ENCODE measurements around the gene ADAM10.
"Not testable (repeated sequence)": the region's sequence is repeated elsewhere in the genome, so short reads cannot be mapped to it uniquely, and the experiment has no call there.

The ADAM10 gene

GRCh38 chr15:58749532-58750337 lies at the start of gene ADAM10:
TSS of gene ADAM10 (minus strand) at chr15:58749707. CDS start at chr15:58749534, 173 bp downstream.
- DNase-seq: peak; percentile 98

- DNase-seq: no peak
Measured at GRCh38 chr15:58797505-58797904, 48.0 kb upstream of the ADAM10 start.

- DNase-seq: no peak
Measured at GRCh38 chr15:58795825-58796224, 46.3 kb upstream of the ADAM10 start.

DNA sequence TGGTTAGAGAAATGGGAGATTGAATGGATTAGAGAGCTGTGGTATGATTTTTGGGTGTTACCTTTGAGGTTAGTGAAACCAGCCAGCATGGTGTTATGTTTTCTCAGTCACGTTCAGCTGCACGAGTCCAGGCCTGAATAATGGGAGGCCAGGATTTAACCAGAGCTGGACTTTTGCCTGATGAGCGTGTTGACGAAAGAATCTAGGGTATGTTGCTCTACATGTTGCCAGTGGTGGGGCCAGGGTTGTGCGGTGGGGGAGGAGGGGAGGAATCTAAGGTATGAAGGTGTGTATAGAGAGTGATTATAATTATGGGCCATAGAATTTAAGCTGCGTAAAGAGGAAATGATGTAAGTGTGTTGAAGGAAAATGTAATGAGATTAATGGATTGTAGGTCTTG lies 44.4 kb upstream of the ADAM10 start:
- no peak for DNase-seq

DNA sequence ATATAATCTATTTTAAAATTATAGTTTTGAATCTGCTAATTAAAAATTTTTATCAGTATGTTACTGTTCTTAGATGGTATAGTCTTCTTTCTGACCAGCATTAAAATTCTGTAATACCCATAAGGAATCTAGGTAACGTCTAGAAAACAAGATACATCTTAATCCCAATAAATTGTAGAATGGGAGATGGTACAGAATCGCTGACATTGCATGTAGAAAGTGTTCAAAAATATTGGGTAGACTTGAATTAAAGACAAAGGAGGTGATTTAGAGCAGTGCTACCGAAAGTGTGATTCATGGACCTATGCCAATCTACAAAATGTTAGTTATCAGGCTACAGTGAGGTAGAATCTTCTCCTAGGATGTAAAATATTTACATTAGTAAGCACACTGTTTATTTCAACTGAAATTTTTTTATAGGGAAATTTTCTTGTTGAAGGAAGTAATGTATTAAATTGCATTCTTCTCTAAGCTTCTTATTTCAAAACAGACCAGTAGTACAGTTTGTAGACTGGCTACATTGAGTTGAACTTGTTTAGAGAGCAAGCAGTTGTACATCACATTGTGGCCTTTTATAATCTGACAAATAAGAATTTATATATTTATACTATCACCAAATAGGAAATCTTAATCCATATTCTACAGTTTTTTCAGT lies 38.7 kb upstream of the ADAM10 start:
- no peak for DNase-seq

DNA sequence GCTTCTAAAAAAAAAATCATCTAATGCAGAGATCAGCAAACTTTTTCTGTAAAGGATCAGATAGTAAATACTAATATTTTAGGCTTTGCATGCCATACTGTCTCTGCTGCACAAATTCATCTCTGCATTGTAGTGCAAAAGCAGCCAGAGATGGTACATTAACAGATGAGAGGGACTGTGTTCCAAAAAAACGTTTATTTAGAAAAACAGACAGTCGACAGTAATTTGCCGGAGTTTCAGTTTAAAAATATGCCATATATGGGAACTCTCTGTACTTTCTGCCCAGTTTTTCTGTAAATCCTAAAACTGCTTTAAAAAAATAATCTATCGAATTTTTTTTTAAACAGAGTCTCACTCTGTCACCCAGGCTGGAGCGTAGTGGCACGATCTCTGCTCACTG lies 35.8 kb upstream of the ADAM10 start:
- DNase-seq: no peak

- no peak for DNase-seq
Measured at GRCh38 chr15:58779554-58779953, 30.0 kb upstream of the ADAM10 start.

- DNase-seq: no peak
Measured at GRCh38 chr15:58777107-58777506, 27.6 kb upstream of the ADAM10 start.

DNA sequence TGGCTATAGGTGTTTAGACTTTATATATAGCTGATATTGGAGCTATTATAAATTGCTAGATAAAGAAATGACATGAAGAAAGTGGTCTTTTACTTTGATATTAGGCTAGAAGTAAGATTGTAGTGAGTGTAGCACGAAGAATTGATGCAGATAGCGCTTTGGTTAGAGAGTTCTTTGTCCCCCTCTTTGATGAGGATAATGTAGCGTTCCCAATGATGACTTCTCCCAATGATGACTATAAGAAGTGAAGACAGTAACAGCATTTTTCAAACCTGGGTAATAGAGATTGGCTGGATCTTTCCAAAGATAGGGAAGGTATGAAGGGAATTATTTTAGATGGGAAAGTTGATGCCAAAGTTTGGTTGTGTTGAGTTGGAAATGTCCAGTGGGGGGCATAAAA lies 25.9 kb upstream of the ADAM10 start:
- no peak for DNase-seq

- DNase-seq: no peak
Measured at GRCh38 chr15:58773024-58773423, 23.5 kb upstream of the ADAM10 start.

DNA sequence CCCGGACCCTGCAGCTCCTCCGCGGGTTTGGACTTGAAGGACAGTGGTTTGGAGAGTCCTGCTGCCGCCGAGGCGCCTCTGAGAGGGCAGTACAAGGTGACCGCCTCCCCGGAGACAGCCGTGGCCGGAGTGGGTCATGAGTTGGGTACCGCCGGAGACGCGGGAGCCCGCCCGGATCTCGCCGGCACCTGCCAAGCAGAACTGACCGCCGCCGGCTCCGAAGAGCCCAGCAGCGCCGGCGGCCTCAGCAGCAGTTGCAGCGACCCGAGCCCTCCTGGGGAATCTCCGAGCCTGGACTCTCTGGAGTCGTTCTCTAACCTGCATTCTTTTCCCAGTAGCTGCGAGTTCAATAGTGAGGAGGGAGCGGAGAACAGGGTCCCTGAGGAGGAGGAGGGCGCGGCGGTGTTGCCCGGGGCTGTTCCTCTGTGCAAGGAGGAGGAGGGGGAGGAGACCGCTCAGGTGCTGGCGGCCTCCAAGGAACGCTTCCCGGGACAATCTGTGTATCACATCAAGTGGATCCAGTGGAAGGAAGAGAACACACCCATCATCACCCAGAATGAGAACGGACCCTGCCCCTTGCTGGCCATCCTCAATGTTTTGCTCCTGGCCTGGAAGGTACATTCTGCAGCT lies 22.2 kb upstream of the ADAM10 start:
- no peak for DNase-seq

DNA sequence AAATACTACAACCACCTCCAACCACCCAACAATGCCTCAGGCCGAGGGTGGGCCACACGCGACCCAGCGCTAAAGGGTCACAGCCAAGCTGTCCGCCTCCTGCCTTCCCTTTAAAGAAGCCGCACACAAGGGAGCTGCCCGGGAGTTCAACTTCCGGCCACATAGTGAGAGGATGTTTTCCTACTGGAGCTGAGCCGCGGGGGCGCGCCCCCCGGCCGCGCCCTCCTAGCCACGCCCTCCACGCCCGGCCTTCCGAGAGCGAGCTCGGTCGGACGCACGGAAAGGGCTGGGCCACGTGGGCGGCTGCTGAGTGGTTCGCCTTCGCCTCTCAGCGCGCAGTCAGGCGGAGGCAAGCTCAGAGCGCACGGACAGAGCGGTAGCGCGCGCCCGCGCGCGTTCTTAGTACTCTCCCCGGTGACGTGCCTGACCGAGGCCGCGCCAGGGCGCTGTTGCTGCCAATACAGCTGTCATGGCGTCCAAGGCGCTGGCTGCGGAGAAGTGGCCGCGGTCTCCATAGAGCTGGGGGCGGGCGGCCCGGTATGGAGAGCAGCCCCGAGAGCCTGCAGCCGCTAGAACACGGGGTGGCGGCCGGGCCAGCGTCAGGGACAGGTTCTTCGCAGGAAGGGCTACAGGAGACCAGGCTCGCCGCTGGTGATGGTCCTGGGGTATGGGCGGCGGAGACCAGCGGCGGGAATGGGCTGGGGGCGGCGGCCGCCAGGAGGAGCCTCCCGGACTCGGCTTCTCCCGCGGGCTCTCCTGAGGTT lies 21.5 kb upstream of the ADAM10 start, which contains the start of gene MINDY2:
Gene MINDY2, plus strand, starts transcription at position 446 of the 764 bp plus-strand sequence. Its CDS starts 94 bp downstream, at position 540.
- peak; percentile 95 for DNase-seq

DNA sequence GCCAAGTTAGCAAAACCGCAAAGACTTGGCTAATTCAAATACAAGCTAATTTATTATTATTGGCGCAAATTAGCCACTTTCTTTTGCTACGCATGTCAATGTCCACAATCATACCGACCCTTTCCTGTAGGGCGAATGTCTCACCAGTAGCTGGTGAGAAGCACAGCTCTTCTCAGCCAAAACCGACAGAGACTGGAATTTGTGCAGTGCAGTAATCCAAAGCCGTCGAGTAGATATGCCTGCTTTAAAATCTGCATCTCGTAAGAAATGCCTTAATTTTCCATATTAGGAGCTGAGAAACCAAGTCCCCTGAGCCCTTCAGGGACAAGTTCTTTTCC lies 21.0 kb upstream of the ADAM10 start:
- DNase-seq: peak; percentile 34

DNA sequence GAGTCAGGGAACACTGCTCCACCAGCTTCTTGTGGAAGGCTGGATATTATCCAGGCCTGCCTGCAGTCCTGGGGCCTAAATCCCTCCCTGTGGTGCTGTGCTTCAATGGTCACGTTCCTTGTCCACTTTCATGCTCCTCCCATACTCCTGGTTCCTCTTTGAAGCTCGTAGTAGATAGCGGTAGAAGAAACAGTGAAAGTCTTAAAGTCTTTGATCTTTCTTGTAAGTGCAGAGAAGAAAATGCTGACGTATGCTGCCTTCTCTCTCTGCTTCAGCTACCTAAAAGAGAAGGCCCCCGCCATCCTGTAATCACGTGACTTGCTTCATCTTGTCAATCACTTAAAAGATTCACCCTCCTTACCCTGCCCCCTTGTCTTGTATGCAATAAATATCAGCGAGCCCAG lies 19.1 kb upstream of the ADAM10 start:
- not testable (repeated sequence) for DNase-seq

DNA sequence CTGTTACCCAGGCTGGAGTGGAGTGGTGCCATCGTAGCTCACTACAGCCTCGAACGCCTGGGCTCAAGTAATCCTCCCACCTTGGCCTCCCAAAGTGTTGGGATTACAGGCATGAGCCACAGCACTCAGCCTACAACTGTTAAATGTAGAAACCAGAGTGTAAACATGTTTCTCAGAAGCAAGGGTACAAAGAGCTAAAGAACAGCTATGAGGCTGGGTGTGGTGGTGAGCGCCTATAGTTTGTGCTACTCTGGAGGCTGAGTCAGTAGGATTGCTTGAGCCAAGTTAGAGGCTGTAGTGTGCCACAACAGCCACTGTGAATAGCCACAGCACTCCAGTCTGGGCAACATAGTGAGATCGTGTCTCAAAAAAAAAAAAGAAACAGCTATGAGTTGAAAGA lies 16.8 kb upstream of the ADAM10 start:
- DNase-seq: no peak

DNA sequence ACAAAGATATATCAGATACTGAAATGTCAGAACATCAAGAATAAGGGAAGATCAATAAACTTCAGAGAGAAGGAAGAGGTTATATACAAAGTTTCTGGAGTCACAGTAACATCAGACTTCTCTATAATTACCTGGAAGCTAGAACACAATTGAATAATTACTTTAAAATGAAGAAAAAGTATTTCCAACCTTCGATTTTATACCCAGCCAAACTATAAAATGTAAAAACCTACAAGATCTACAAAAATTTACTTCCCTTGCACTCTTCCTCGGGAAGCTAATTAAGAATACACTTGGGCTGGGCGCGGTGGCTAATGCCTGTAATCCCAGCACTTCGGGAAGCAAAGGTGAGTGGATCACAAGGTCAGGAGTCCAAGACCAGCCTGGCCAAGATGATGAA lies 15.0 kb upstream of the ADAM10 start:
- DNase-seq: no peak

DNA sequence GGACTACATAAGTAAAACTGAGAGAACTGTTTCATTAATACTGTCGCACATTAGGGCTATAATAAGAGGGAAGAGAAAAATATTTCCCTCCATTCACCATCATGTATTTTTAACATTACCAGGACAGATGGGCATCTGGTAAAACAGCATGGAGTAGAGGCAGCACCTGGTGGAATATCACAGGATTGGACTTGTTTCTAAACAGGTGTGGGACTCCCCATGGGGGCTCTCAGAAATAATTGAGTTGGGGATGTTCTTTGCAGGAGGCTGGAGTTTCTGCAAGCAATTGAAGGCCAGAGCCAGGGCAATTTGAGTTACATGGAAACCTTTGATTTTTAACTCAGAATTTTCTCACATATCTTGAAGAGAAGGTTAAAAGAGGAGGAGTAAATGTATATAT lies 13.2 kb upstream of the ADAM10 start:
- no peak for DNase-seq

DNA sequence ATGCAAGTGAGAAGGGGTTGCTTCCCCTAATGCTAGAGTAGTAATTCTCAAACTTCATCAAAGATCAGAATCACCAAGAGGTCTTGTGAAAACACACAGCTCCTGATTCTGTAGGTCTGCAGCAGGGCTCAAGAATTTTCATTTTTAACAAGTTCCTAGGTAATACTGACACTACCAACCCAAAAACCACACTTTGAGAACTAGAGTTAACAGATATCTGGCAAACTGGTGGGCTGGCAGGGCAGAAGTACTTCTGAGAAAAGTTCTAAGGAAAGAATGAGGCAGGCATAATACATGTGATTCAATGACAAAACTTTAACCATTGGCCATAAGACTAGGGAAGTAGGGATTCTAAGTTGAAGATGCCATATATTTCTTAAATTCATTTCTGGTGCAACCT lies 12.8 kb upstream of the ADAM10 start:
- no peak for DNase-seq

DNA sequence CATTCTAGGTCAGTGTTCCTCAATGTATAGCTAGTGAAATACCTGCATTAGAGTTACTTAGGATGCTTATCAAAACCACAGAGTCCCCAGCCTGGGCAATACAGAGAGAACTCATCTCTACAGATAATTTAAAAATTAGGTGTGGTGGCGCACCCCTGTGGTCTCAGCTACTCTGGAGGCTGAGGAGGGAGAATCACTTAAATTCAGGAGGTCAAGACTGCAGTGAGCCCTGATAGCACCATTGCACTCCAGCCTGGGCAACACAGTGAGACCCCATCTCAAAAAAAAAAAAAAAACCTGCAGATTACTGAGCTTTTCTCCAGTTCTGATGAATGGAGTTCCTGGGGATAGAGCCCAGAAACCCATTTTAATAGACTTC lies 11.5 kb upstream of the ADAM10 start:
- no peak for DNase-seq

- no peak for DNase-seq
Measured at GRCh38 chr15:58760385-58761009, 11.0 kb upstream of the ADAM10 start.

- DNase-seq: no peak
Measured at GRCh38 chr15:58758141-58758540, 8.6 kb upstream of the ADAM10 start.

GRCh38 chr15:58755956-58756355 lies 6.4 kb upstream of the ADAM10 start:
- no peak for DNase-seq

DNA sequence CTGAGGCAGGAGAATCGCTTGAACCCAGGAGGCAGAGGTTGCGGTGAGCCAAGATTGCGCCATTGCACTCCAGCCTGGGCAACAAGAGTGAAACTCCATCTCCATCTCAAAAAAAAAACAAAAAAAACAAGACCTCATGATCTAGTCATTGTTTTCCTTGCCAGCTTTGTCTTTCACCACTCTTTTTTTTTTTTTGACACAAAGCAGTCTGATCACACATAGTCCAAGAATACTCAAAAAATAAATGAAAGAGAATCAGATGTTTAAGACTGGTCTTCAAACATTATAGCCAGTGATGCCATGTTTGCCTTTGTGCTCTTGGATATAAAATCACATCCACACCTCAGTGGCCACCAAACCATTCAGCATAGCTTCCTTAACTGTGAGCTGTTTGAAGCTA lies 5.8 kb upstream of the ADAM10 start:
- no peak for DNase-seq
